ENCODE data around the gene ZMYM1. TPM values are rescaled to one million over a fixed set of nuclear protein-coding genes. Genes with fewer than 3 reads are reported as not detected.

Gene ZMYM1
- total RNA-seq, 1 donor from 2014 or later: 27.7 TPM

Other genes with a start within 250 kb of the ZMYM1 start
- gene SMIM12, start 219.6 kb upstream of the ZMYM1 start, total RNA-seq (ENCODE audit: insufficient read depth, low replicate concordance): 23.4 TPM
- gene DLGAP3, start 149.7 kb upstream of the ZMYM1 start, total RNA-seq (ENCODE audit: insufficient read depth, low replicate concordance): 0.24 TPM
- 23.6 TPM for gene TMEM35B, start 94.0 kb upstream of the ZMYM1 start, total RNA-seq (ENCODE audit: insufficient read depth, low replicate concordance)
- gene ZMYM6, start 47.4 kb upstream of the ZMYM1 start, total RNA-seq (ENCODE audit: insufficient read depth, low replicate concordance): 24.3 TPM
- gene SFPQ, start 113.8 kb downstream of the ZMYM1 start, total RNA-seq (ENCODE audit: insufficient read depth, low replicate concordance): 201 TPM
- gene ZMYM4, start 189.3 kb downstream of the ZMYM1 start, total RNA-seq (ENCODE audit: insufficient read depth, low replicate concordance): 134 TPM